ENCODE measurements around the gene TAS2R8. TPM values are rescaled to one million over a fixed set of nuclear protein-coding genes. Genes with fewer than 3 reads are reported as not detected.

TAS2R8 gene, protein sequence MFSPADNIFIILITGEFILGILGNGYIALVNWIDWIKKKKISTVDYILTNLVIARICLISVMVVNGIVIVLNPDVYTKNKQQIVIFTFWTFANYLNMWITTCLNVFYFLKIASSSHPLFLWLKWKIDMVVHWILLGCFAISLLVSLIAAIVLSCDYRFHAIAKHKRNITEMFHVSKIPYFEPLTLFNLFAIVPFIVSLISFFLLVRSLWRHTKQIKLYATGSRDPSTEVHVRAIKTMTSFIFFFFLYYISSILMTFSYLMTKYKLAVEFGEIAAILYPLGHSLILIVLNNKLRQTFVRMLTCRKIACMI
- polyA plus RNA-seq (2011; rRNA removed) (0.06 TPM in 1 of 2 replicates, not detected in the other), polyA minus RNA-seq (2011; rRNA and poly(A)+ RNA removed) (not detected in 2 replicates)

DNA sequence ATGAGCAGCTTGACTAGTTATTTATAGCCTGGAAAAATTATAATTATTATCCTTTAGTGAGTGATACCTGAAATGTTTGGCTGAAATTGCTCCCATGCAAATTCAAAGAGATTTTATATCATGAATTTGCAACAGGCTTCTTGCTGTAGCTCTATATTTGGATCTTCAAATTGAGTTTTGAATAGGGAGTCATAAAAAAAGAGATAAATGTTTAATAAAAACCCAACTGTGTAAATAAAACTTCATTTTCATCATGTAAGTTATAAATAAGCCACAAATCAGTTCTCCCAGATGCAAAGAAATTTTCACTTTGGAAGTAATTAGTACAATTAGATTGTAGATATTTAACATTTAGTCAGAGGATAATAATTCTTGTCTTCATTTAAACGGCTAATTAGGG is at the start of gene TAS2R8:
Gene TAS2R8 (minus strand): TSS at position 101 of the 400 bp plus-strand sequence. CDS start 306 bp downstream, outside the sequence.
- no peak for DNase-seq (ENCODE audit: low read depth, low spot score)
- Histone ChIP-seq H3K27me3 (ENCODE audit: control insufficient read depth, insufficient read depth, low read length) (no peaks in the 10 kb centered on the region), H3K27ac (ENCODE audit: low read depth, low read length) (no peak within 1 kb of the TSS), H3K9me3 (ENCODE audit: control insufficient read depth, insufficient read depth, low read length) (no peaks in the 10 kb centered on the region), H3K4me3 (ENCODE audit: low read depth, low read length) (no peak within 1 kb of the TSS)
- TF ChIP-seq, protein P1, sequence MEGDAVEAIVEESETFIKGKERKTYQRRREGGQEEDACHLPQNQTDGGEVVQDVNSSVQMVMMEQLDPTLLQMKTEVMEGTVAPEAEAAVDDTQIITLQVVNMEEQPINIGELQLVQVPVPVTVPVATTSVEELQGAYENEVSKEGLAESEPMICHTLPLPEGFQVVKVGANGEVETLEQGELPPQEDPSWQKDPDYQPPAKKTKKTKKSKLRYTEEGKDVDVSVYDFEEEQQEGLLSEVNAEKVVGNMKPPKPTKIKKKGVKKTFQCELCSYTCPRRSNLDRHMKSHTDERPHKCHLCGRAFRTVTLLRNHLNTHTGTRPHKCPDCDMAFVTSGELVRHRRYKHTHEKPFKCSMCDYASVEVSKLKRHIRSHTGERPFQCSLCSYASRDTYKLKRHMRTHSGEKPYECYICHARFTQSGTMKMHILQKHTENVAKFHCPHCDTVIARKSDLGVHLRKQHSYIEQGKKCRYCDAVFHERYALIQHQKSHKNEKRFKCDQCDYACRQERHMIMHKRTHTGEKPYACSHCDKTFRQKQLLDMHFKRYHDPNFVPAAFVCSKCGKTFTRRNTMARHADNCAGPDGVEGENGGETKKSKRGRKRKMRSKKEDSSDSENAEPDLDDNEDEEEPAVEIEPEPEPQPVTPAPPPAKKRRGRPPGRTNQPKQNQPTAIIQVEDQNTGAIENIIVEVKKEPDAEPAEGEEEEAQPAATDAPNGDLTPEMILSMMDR (IDR thresholded peaks at IDR 0.05; ENCODE audit: low read depth, low read length) = no peak
- ChIA-PET CTCF (no interaction called here), POLR2A (no interaction called here)

DNA sequence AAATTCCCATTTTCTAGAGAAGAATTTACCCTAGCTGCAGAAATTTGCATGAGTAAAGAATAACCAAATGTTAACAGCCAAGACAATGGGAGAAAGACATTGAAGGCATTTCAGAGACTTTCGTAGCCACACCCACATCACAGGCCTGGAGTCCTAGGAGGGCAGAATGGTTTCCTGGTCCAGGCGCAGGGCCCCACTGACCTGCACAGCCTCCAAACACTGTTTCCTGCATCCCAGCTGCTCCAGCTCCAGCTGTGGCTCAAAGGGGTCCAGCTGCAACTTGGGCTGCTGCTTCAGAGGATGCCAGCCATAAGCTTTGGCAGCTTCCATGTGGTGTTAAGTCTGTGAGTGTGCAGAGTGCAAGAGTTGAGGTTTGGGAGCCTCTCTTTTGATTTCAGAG is 48.7 kb upstream of the TAS2R8 start:
- H3K27me3 ChIP-seq (ENCODE audit: control insufficient read depth, insufficient read depth, low read length) = no peaks in the 10 kb centered on the region
- H3K4me3 ChIP-seq (ENCODE audit: low read depth, low read length) = no peak overlapping the region
- H3K9me3 ChIP-seq (ENCODE audit: control insufficient read depth, insufficient read depth, low read length) = peaks cover 8% of the 10 kb centered on the region
- H3K27ac ChIP-seq (ENCODE audit: low read depth, low read length) = no peak overlapping the region
- ChIA-PET POLR2A (no interaction called here), CTCF (no interaction called here)
- no peak for DNase-seq (ENCODE audit: low read depth, low spot score)
- TF ChIP-seq, protein P1 (IDR thresholded peaks at IDR 0.05; ENCODE audit: low read depth, low read length) = no peak

DNA sequence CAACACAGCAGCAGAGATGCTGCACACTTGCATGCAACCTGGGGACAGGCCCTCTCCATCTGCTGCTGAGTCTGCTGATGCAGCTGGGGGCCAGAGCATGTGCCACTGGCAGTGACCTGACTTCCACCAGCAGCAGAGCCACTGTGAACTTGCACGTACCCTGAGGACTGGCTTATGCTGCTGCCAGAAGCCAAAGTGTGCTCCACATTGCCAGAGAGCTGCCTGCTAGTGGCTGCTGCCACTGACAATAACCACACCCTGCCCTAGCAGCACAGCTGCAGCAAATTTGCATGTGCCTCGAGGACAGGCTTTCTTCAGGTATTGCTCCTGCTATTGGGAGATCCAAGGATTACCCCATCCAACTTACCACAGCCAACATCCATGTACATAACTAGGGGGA is 46.7 kb upstream of the TAS2R8 start:
- Histone ChIP-seq H3K9me3 (ENCODE audit: control insufficient read depth, insufficient read depth, low read length) (peaks cover 8% of the 10 kb centered on the region), H3K27me3 (ENCODE audit: control insufficient read depth, insufficient read depth, low read length) (no peaks in the 10 kb centered on the region), H3K4me3 (ENCODE audit: low read depth, low read length) (no peak overlapping the region), H3K27ac (ENCODE audit: low read depth, low read length) (no peak overlapping the region)
- no peak for DNase-seq (ENCODE audit: low read depth, low spot score)
- TF ChIP-seq, protein P1 (IDR thresholded peaks at IDR 0.05; ENCODE audit: low read depth, low read length) = no peak
- ChIA-PET CTCF (no interaction called here), POLR2A (no interaction called here)

DNA sequence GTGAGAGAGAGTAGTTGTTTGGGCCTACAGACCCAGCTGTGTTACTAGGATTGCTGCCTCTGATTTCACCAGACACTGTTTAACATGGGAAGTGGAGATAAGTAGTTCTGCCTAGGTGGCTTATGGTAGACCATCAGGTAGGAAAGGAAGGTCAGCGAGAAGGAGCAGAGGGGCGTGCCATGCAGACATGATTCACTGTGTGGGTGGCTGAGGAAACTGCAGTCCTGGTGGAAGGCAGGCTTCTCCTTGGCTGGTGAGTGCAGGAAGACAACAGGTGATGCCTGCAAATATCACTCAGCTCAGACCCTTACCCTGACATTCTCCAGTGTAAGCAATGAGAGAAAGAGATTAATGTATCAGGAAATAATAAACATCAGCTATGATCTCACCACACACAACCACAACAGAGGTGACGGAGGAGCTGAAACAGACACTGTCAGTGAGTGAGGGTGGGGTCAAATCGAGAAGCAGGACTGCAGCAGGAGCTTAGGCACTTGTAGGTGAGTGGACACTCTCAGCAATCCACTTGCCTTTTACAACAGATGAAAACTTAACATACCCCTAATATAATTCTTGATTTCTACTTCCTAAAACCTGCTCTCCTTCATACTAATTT is 44.3 kb upstream of the TAS2R8 start:
- no peak overlapping the region for H3K4me3 ChIP-seq (ENCODE audit: low read depth, low read length)
- H3K27ac ChIP-seq (ENCODE audit: low read depth, low read length) = no peak overlapping the region
- no peak for DNase-seq (ENCODE audit: low read depth, low spot score)
- no peaks in the 10 kb centered on the region for H3K27me3 ChIP-seq (ENCODE audit: control insufficient read depth, insufficient read depth, low read length)
- ChIA-PET CTCF (no interaction called here), POLR2A (no interaction called here)
- TF ChIP-seq, protein P1 (IDR thresholded peaks at IDR 0.05; ENCODE audit: low read depth, low read length) = no peak
- H3K9me3 ChIP-seq (ENCODE audit: control insufficient read depth, insufficient read depth, low read length) = peaks cover 7% of the 10 kb centered on the region

DNA sequence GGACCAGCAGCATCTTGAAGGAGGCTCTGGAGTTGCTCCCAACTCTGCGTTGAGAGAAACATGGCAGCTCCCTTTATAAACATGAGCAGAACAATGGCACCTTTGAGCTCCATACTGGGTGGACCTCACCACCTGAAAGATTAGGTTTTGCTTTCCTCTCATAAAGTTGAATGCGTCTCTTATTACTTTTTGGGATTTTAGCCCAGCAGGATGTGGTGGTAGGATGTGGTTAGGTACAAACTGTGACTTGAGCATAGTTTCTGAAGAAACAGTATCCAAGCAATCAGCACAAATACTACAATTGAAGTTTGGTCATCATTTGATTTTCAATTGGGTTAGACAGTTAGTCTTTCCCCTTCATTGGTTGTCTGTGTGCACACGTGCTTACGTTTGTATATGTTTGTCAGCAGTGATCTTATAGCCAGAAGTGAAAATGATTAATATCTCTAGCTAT is 42.4 kb upstream of the TAS2R8 start, which contains the start of gene PRR4:
Gene PRR4 (minus strand): TSS at position 51 of the 454 bp plus-strand sequence. CDS start 38 bp downstream, at position 13.
- H3K27ac ChIP-seq (ENCODE audit: low read depth, low read length) = no peak within 1 kb of the TSS
- ChIA-PET CTCF (no interaction called here), POLR2A (no interaction called here)
- DNase-seq (ENCODE audit: low read depth, low spot score) = no peak
- TF ChIP-seq, protein P1 (IDR thresholded peaks at IDR 0.05; ENCODE audit: low read depth, low read length) = no peak
- H3K4me3 ChIP-seq (ENCODE audit: low read depth, low read length) = no peak within 1 kb of the TSS
- no peaks in the 10 kb centered on the region for H3K9me3 ChIP-seq (ENCODE audit: control insufficient read depth, insufficient read depth, low read length)
- no peaks in the 10 kb centered on the region for H3K27me3 ChIP-seq (ENCODE audit: control insufficient read depth, insufficient read depth, low read length)
